NCI-H345 treated with DMSO at 0.1 percent for 48 hours (cell line): ENCODE measurements around the gene FAM53B.

ENCODE experiments used
- DNase-seq: peaks from one replicate; lab custom pipeline; 2025; ENCODE audit not compliant: unreplicated experiment; lab: John Stamatoyannopoulos, UW

The FAM53B gene

GRCh38 chr10:124648738-124649137, 95.4 kb downstream of the FAM53B start:
- peak; percentile 71 for DNase-seq

- DNase-seq, result no peak
These were observed 96.1 kb downstream of the FAM53B start for GRCh38 chr10:124648131-124648475.

- no peak for DNase-seq
These were observed 96.6 kb downstream of the FAM53B start for GRCh38 chr10:124647421-124648130.

- no peak for DNase-seq
These were observed 97.5 kb downstream of the FAM53B start for GRCh38 chr10:124646483-124647352.

DNA sequence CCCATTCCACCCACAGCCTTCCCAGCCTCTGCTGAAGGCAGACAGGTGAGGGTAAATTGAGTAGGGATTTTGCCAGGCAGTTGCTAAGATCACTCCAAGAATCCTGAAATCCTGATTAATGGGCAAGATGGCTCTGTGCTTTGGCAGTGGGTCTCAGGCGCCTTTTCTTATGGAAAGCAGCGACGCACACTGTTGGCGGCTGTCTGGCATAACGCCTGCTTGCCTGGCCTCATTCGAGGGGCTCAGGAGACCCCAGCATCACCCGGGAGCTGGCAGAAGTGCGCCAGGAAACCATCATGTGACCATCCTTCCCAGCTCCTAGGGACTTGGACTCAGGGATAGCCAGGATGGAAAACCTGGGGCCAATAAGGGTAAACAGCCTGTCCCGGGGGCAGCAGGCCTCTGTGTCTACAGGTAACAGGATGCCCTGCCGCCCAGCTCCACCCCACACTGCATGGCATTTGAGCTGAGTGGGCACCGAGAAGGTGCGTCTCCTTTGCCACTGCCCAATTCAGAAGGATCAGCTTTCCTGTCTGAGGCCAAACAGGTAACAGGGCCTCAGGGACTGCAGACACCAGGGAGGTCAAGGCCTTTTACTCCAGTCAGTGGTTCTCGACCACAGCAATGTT, 98.6 kb downstream of the FAM53B start:
- DNase-seq, result no peak

DNA sequence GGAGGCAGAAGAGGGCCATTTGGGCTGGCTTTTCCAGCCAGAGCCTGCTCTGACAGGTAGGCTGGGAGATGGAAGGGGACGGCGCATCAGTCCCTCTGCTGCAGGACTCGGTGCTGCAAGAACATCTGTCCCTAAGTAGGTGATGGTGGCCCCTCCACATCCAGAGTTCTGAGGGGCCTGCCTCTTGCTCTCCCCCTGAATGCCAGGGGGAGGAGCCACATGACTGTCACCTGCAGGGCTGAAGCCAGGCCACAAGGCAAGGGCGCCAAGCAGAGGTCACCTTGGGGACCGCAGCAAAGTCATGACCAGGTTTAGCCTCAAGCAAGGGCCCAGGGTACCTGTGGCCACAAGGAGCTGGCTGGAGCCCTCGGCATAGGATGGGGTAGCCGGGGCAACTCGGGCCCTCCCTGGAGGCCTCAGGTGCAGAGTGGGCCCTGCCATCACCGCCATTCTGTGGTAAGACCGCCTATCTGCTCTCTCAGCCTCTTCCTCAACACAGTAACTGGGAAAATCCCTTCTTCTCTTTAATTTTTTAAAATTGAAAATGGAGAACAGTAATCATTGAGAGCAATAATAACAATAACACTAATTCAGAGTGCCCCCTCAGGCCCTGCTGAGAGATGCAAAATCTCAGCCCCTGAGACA, 99.3 kb downstream of the FAM53B start:
- DNase-seq, result no peak

DNA sequence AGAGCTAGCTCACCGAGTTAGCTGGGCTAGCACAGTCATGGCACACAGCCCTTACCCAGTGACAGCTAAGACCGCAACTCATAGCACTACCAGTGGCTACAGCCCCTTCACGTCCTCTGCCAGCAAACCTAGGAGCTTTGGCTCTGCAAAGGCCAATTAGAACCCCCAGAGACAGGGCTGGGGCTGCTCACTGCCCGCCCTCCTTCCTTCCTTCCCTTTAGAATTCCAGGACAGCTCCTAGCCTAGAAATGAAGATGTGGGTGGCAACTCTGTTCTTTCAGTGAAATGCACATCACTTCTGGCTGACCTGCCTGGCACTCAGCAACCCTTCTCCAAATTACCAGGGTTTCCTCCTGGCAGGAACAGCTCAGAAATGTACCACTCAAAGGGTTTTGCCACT, 99.9 kb downstream of the FAM53B start:
- no peak for DNase-seq

DNA sequence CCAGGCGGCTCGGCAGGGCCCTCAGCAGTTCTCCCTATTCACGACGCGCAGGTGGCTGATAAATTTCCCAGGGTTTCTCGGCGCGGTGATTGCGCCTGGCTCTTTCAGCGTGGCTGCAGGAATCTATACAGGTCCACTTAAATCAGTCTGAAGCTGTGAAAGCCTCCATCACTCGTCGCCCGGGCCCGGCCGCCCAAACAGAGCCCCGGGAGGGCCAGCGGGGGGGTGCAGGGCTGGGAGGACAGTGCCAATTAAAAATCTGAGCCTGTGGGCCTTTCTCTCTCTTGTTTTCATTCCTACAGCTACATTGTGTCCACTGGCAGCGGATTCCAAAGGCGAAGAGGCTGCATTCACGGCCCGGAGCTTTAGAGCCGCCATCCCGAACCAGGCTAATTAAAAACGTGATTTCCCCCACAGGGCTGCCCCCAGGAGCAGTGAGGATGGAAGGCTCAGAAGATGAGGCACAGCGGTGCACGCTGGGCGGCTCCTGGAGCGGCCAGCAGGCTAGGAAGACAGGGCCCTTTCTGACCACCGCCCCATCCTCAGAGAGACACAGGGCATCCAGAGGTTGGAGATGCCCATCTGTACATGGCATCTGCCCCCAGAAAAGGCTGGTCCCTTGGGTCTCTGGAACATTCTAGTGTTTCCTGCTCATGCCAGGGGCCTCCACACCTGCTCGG, 100.7 kb downstream of the FAM53B start:
- no peak for DNase-seq

DNA sequence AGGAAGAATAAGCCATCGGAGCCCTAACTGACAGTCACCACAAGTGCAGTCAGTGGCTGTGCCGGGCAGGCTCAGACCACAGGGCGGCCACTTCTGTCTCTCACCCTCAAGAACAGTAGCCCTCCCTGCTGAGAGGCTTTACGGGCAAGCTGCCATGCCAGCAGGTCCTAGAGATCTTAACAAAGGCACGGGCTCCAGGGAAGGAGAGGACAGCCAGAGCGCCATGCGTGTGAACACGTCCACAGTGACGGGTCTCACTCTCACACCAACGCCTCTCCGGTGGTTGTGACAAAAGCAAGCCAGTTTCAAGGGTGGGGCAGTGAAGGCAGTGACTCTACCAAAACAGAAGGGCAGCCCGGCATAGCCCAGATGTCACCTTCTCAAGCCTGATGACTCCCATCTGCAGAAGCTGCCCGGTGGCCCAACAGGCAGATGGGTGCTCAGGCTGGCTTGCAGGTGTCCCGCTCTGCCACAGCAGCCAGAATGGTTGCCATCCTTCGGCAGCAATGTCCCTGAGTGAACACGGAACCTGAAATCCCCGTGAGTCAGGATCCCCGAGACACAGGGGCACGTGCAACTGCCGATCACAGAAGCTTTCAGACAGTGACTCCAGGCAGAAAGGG, 102.0 kb downstream of the FAM53B start:
- DNase-seq, result no peak

DNA sequence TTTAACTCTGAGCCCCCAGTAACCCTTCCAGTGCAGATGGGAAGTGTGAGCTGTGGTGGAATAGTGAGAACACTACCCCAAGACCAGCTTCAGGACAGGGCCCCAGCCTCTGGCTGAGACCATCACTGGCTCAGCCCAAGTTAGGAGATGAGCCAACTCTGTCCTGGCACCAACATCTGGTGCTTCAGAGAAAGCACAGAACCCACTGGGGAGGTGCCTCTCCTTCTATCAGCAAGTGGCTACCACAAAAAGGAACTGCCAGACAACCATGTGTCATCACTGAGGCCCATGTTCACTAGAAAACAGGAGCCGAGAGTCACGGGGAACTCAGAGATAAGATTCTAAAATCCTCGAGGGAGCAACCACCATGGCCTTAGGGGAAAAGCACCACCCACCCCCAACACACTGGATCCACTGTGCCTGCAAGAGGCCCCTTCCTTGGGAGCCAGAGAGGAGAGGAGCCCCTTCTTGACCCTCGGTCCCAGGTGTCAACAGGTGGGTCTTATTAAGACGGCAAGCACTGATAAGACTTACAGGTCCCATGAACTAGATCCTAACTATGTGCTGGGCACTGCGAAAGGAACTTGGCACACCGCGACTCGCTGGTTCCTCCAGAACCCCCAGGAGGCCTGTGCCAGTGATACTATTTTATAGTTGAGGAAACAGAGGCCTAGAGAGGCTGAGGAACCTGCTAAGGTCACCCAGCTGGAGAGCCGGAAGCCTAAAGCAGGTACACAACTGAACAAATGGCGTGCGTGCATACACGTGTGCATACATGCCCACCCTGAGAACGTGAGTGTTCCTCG, 102.7 kb downstream of the FAM53B start:
- no peak for DNase-seq

DNA sequence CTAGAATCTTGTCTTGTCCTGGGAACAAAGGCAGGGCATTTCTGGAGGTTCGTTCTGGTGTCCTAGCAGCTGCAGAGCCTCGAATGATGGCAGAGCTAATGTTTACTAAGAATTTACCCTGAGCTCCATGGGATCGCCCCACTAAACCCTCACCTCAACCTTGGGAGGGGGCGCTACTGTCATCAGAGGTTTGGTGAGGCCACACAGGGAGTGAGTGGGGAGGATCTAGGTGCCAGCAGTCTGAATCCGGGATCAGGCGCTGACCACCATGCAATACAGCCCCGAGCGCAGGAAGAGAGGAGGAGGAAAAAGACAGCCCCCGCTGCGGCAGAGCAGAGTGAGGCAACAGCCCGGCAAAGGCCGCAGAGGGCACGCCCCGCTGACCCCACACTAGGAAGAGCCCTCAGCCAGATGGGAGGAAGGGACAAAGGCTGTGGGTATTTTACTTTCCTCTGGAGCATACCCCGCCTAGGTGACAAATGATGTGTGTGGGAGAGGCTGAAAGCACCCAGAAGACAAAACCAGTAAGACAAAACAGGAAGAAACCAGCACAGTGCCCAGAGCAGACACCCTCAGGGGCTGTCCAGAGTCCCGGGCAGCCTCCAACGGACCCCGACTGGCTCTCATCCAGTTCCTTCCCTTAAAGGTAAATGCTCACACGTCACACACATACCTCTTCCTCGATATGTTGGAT, 103.5 kb downstream of the FAM53B start:
- no peak for DNase-seq

DNA sequence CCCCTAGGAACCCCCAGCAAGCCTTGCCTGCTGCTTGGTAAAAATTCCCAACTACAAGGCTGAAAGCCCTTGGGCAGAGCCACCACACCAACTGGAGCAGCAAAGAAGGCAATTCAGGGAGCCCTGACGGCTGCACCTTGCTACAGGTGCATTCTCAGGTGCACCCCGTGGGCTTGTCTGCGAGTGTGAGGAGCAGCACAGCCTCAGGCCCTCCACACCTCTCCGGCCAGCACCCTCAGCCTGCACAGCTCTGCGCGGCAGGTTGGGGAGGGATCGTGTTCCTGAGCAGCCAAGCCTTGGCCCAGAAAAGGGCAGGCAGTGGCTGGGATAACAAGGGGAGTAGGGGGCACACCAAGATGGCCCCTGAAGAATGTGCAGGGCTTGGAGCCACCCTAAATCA, 104.1 kb downstream of the FAM53B start:
- DNase-seq, result no peak

DNA sequence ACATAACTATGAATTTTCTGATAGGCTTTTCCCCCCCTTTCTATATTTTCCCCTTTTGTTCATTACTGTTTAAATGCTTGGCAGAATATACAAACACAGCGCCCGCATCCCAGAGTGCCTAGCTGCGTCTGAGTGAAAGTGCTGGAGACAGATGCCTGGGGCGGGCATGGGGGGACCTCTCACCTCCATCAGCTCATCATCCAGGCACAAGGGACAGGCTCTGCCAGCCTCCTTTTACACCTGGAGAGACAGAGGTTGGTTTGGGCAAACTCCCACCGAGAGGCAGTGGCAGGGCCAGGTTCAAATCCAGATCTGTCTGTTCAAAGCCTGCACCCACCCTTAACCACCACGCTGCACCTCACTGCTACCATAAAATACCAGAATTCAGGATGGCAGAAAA, 104.5 kb downstream of the FAM53B start:
- DNase-seq, result no peak

DNA sequence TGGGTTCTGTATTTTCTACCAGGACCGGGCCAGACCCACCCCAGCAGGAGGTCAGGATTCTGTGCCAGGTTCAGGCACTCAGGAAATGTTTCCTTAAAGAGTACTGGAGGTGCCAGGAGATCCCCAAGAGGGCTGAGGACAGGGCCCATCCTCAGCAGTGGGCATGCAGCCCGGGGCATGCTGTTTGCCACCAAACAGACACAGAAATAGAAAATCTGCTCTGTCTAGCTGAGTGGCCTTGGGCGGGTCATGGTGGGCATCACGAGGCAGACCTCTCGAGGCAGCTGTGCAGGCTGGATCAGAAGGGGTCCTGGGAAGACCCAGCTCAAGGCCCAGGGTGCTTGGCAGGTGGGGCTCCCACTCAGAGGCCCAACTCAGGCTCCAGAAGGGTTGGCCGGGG, 105.0 kb downstream of the FAM53B start:
- no peak for DNase-seq

- no peak for DNase-seq
These were observed 106.4 kb downstream of the FAM53B start for GRCh38 chr10:124637746-124638145.

DNA sequence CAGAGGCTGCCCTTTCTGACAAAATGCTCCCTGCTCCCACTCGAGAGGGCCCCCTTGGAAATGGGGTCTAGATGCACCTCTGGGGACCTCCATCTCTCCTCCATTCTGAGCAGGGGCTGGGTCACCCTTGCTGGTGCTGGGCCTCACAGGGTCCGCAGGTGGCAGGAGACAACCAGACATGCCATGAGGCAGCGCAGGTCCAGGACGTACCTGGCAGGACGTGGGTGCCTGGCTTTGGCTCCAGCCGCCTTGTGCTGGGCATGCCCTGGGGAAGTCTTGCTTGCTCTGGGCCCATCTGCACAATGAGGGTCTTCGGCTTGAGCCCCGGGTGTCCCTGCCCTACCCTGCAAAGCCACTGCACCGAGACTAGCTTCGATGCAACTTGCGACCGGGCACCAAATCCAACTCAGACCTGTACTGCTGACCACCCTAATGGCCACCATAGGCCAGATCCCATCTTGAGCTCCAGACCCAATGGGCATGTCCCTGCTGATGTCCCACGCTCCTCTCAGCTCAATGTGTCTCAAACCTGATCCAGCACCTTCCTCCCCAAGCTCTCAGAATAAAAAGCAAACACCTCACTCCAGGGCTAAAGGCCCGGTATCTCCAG, 107.0 kb downstream of the FAM53B start:
- DNase-seq, result no peak

- no peak for DNase-seq
These were observed 107.7 kb downstream of the FAM53B start for GRCh38 chr10:124636271-124636995.

GRCh38 chr10:124632566-124632965, 111.6 kb downstream of the FAM53B start:
- no peak for DNase-seq
